A549 (cell line): Measurements from ENCODE around the gene PTEN. TPM values are rescaled to one million over a fixed set of nuclear protein-coding genes. Genes with fewer than 3 reads are reported as not detected.

ENCODE experiments used
- ATAC-seq, 2 experiments: fragments of 200-7000 bp in 1 of 2; fragments of >200 bp in 1 of 2; cut with Nextera tagmentation in 1 of 2; cut with Tn5 transposase in 1 of 2; 3 replicates each; pipeline versions ENCODE4 v1.8.0 to v1.9.1; 2018 to 2020; ENCODE audit warnings: mild to moderate bottlenecking in 1 of 2, moderate library complexity in 1 of 2
- CTCF ChIA-PET: fragments of 300-600 bp; sonication (Branson Sonifier 250); formaldehyde crosslinking; extraction: SDS; loops from one replicate; lab custom pipeline; 2021; ENCODE audit warnings: antibody characterized with exemption, inconsistent platforms; lab: Yijun Ruan, JAX
- POLR2A ChIA-PET: fragments of 350-600 bp; formaldehyde crosslinking; extraction: SDS; loops from one replicate; lab custom pipeline; 2021; ENCODE audit warnings: antibody characterized with exemption, inconsistent platforms; lab: Yijun Ruan, JAX
- DNase-seq, 2 experiments: peaks; one replicate each; pipeline versions ENCODE4 v3.0.0 to v3.0.0-alpha.2; 2011 to 2016; ENCODE audit warnings: low read depth in 1 of 2, low spot score in 1 of 2
- FAIRE-seq: peaks from 2 replicates; lab custom pipeline; 2011; peaks lifted over from hg19 to GRCh38; lab: Jason Lieb, UNC
- H3K27ac ChIP-seq, 2 experiments: fragments of >200 bp; sonication (Bioruptor Twin); formaldehyde crosslinking; 3 replicates each; pipeline ENCODE4 v1.5.1; 2016 to 2017
- H3K4me1 ChIP-seq: fragments of >200 bp; sonication (Bioruptor Twin); formaldehyde crosslinking; 3 replicates; pipeline ENCODE4 v1.6.1; 2016
- H3K4me2 ChIP-seq: fragments of >200 bp; sonication (Bioruptor Twin); formaldehyde crosslinking; 3 replicates; pipeline ENCODE4 v1.6.1; 2016
- H3K4me3 ChIP-seq: fragments of >200 bp; sonication (Bioruptor Twin); formaldehyde crosslinking; 3 replicates; pipeline ENCODE4 v1.5.1; 2016
- H3K9me3 ChIP-seq: fragments of >200 bp; sonication (Bioruptor Twin); formaldehyde crosslinking; 3 replicates; pipeline ENCODE4 v1.6.1; 2016
- BCL3 ChIP-seq: fragments of >200 bp; sonication (Bioruptor Twin); formaldehyde crosslinking; IDR thresholded peaks from 3 replicates; pipeline ENCODE4 v1.6.1; 2016
- CBX8 ChIP-seq: fragments of 200-600 bp; sonication (generic); IDR thresholded peaks from 2 replicates; pipeline ENCODE4 v1.6.1; 2016
- CEBPB ChIP-seq, 2 experiments: fragments of >200 bp in 1 of 2; sonication (Bioruptor Twin) in 1 of 2; formaldehyde crosslinking in 1 of 2; IDR thresholded peaks; 2 replicates each; pipeline ENCODE4 v1.6.1; 2012 to 2016
- CHD4 ChIP-seq: fragments of 200-600 bp; sonication (generic); IDR thresholded peaks from 2 replicates; pipeline ENCODE4 v1.6.1; 2016; ENCODE audit warnings: antibody characterized with exemption, mild to moderate bottlenecking, borderline replicate concordance
- CTCF ChIP-seq: fragments of >200 bp; sonication (Bioruptor Twin); formaldehyde crosslinking; IDR thresholded peaks from 3 replicates; pipeline ENCODE4 v1.5.1; 2016
- EP300 ChIP-seq, 2 experiments: fragments of >200 bp; sonication (Bioruptor Twin); formaldehyde crosslinking; IDR thresholded peaks; 2 replicates in 1 of 2; 3 replicates in 1 of 2; pipeline ENCODE4 v1.6.1; 2016 to 2017
- ESRRA ChIP-seq: fragments of 150-350 bp; IDR thresholded peaks from 2 replicates; pipeline ENCODE4 v1.6.1; 2014; ENCODE audit warnings: mild to moderate bottlenecking, low read length, borderline replicate concordance
- FOSB ChIP-seq: fragments of 250-450 bp; sonication (Bioruptor Pico); IDR thresholded peaks from 2 replicates; pipeline ENCODE4 v1.5.0; 2020; ENCODE audit warnings: mild to moderate bottlenecking, moderate library complexity
- FOSL2 ChIP-seq, 2 experiments: fragments of 450-650 bp in 1 of 2; fragments of >200 bp in 1 of 2; sonication (Bioruptor Twin) in 1 of 2; formaldehyde crosslinking; IDR thresholded peaks; 2 replicates each; pipeline versions ENCODE4 v1.5.0 to v1.6.1; 2016 to 2020; ENCODE audit warnings: mild to moderate bottlenecking in 1 of 2, moderate library complexity in 1 of 2
- HMGXB4 ChIP-seq: fragments of 250-450 bp; sonication (Bioruptor Pico); IDR thresholded peaks from 2 replicates; pipeline ENCODE4 v1.5.0; 2021; ENCODE audit warnings: mild to moderate bottlenecking, moderate library complexity, borderline replicate concordance
- HOXB13 ChIP-seq: fragments of 250-450 bp; sonication (Bioruptor Pico); IDR thresholded peaks from 2 replicates; pipeline ENCODE4 v1.5.0; 2020; ENCODE audit warnings: low read depth, mild to moderate bottlenecking, moderate library complexity
- MAZ ChIP-seq: fragments of 150-350 bp; IDR thresholded peaks from 2 replicates; pipeline ENCODE4 v1.6.1; 2014; ENCODE audit warnings: antibody characterized with exemption, low read depth, low read length, borderline replicate concordance
- NPAS2 ChIP-seq: fragments of 250-450 bp; sonication (Bioruptor Pico); IDR thresholded peaks from 2 replicates; pipeline ENCODE4 v1.8.0; 2022; ENCODE audit warnings: mild to moderate bottlenecking, moderate library complexity, borderline replicate concordance
- PBX3 ChIP-seq: IDR thresholded peaks from 2 replicates; pipeline ENCODE4 v1.6.1; 2012
- POLR2AphosphoS2 ChIP-seq: conservative IDR thresholded peaks from 2 replicates; pipeline ENCODE4 v1.6.1; 2012; ENCODE audit warnings: low read length, improper control_type of control experiment, inconsistent platforms
- RAD21 ChIP-seq, 2 experiments: fragments of >200 bp in 1 of 2; sonication (Bioruptor Twin) in 1 of 2; formaldehyde crosslinking in 1 of 2; IDR thresholded peaks in 1 of 2; conservative IDR thresholded peaks in 1 of 2; 2 replicates in 1 of 2; 3 replicates in 1 of 2; pipeline ENCODE4 v1.6.1; 2012 to 2018; ENCODE audit warnings: inconsistent platforms in 1 of 2
- TFCP2L1 ChIP-seq: fragments of 250-450 bp; sonication (Bioruptor Pico); IDR thresholded peaks from 2 replicates; pipeline ENCODE4 v1.5.0; 2021; ENCODE audit warnings: mild to moderate bottlenecking
- TP53 ChIP-seq: fragments of 250-450 bp; sonication (Bioruptor Pico); IDR thresholded peaks from 2 replicates; pipeline ENCODE4 v1.5.0; 2021; ENCODE audit warnings: mild to moderate bottlenecking, moderate library complexity
- ZC3H11A ChIP-seq: fragments of 450-650 bp; IDR thresholded peaks from 2 replicates; pipeline ENCODE4 v1.6.1; 2014; ENCODE audit warnings: antibody characterized with exemption, mild to moderate bottlenecking
- ZNF302 ChIP-seq: fragments of 250-450 bp; sonication (Bioruptor Pico); IDR thresholded peaks from 2 replicates; pipeline ENCODE4 v1.9.0; 2021; ENCODE audit warnings: inconsistent platforms, mild to moderate bottlenecking, moderate library complexity
- ZSCAN20 ChIP-seq: fragments of 250-450 bp; sonication (Bioruptor Pico); IDR thresholded peaks from 2 replicates; pipeline ENCODE4 v1.8.0; 2022; ENCODE audit warnings: mild to moderate bottlenecking, moderate library complexity
- WGBS: methylation state at CpG from one replicate; pipeline ENCODE4 v1.1.6; 2017; ENCODE audit errors: missing lambda C conversion rate; 5-methylcytosine and 5-hydroxymethylcytosine counted together
- polyA plus RNA-seq, 4 experiments: library from polyadenylated mRNA; depleted of rRNA in 3 of 4; stranded (reverse); fragments of >200 nt; fragmentation: RNase III in 1 of 4; extraction: RNeasy Plus Mini Kit Qiagen cat#74134 plus additional on column Dnase treatment in 1 of 4; gene quantifications; 2 replicates in 3 of 4; 3 replicates in 1 of 4; pipeline ENCODE4 v1.2.3, GENCODE V29; 2011 to 2017

Gene PTEN
- polyA plus RNA-seq, 2 of the 4 experiments (the other 2 are of a cell fraction): 33.6 to 58.3 TPM

GRCh38 chr10:87873656-87874055 lies 10.2 kb downstream of the PTEN start (continued):
- TF ChIP-seq PBX3: no peak
- TF ChIP-seq CHD4: no peak
- TF ChIP-seq TFCP2L1: no peak

GRCh38 chr10:87875929-87876571 lies 12.6 kb downstream of the PTEN start:
- no peak overlapping the region for H3K4me2 ChIP-seq
- ChIA-PET CTCF (no interaction called here), POLR2A (interaction anchor here (1.0 kb wide), 1 partner anchor 13 kb away, joined by 3 read pairs; no protein-coding TSS in a partner anchor)
- TF ChIP-seq RAD21 (conservative IDR thresholded peaks at IDR 0.05 in 1 of 2, IDR thresholded peaks at IDR 0.05 in 1 of 2) (no peak), HMGXB4 (CRISPR knock-in tag) (no peak), HOXB13 (no peak), ESRRA (no peak), TFCP2L1 (no peak), CBX8 (no peak), FOSB (CRISPR knock-in tag) (no peak), NPAS2 (no peak), CTCF (no peak), BCL3 (no peak), MAZ (no peak), POLR2AphosphoS2 (no peak), PBX3 (no peak), TP53 (CRISPR knock-in tag) (no peak), FOSL2 (IDR thresholded peaks at IDR 0.05) (no peak), FOSL2 (CRISPR knock-in tag; IDR thresholded peaks at IDR 0.05) (no peak), ZC3H11A (no peak), ZNF302 (CRISPR knock-in tag) (no peak), CEBPB (IDR thresholded peaks at IDR 0.05) (no peak; a peak in 1 of 4 replicates), ZSCAN20 (CRISPR knock-in tag) (no peak), EP300 (IDR thresholded peaks at IDR 0.05) (no peak)
- H3K9me3 ChIP-seq: no peaks in the 10 kb centered on the region
- H3K4me3 ChIP-seq: no peak overlapping the region
- H3K27ac ChIP-seq: no peak overlapping the region
- 69% methylated on average over 4 of the region's 4 CpGs for WGBS
- no peak for ATAC-seq
- no peak for DNase-seq
- peak; percentile 28 for FAIRE-seq
- H3K4me1 ChIP-seq: peaks cover 33% of the 10 kb centered on the region; the same call in 2 of the 3 replicates
